ENCODE data around the gene MAP3K4.

The MAP3K4 gene

GRCh38 chr6:161053103-161053502, 61.5 kb downstream of the MAP3K4 start:
- no peak overlapping the region for H3K27ac ChIP-seq
- no peak for TF ChIP-seq CTCF (conservative IDR thresholded peaks at IDR 0.05)

GRCh38 chr6:161054876-161055275, 63.3 kb downstream of the MAP3K4 start:
- no peak for TF ChIP-seq CTCF (conservative IDR thresholded peaks at IDR 0.05)
- no peak overlapping the region for H3K27ac ChIP-seq

- TF ChIP-seq CTCF (conservative IDR thresholded peaks at IDR 0.05): no peak
- H3K27ac ChIP-seq: no peak overlapping the region
These were observed 64.9 kb downstream of the MAP3K4 start for GRCh38 chr6:161056451-161056850.

GRCh38 chr6:161057103-161058091, 65.8 kb downstream of the MAP3K4 start:
- TF ChIP-seq CTCF (conservative IDR thresholded peaks at IDR 0.05): no peak

GRCh38 chr6:161058741-161059140, 67.2 kb downstream of the MAP3K4 start:
- no peak overlapping the region for H3K27ac ChIP-seq
- no peak for TF ChIP-seq CTCF (conservative IDR thresholded peaks at IDR 0.05)

More at GRCh38 chr6:161057103-161058091, 65.8 kb downstream of the MAP3K4 start:
- H3K27ac ChIP-seq: no peak overlapping the region

- no peak for TF ChIP-seq CTCF (conservative IDR thresholded peaks at IDR 0.05)
- no peak overlapping the region for H3K27ac ChIP-seq
These were observed 70.0 kb downstream of the MAP3K4 start for GRCh38 chr6:161061576-161061975.

GRCh38 chr6:161064915-161065314, 73.3 kb downstream of the MAP3K4 start:
- no peak for TF ChIP-seq CTCF (conservative IDR thresholded peaks at IDR 0.05)
- H3K27ac ChIP-seq: no peak overlapping the region

Data from VCaP (cell line).